ENCODE measurements around the gene TMEM213. TPM values are rescaled to one million over a fixed set of nuclear protein-coding genes. Genes with fewer than 3 reads are reported as not detected.

The TMEM213 gene
- total and polyA plus RNA-seq, 12 donors, result not detected

GRCh38 chr7:138750901-138751464 lies 46.8 kb upstream of the TMEM213 start:
- 64 to 73% methylated on average over 18 of the region's 18 CpGs for WGBS, 2 donors
- ATAC-seq, result no peak
- intact Hi-C loops (cut with DNase I), result no loop called here

GRCh38 chr7:138752518-138753149 lies 45.2 kb upstream of the TMEM213 start:
- DNase-seq (peak; percentile 9 to 16), ATAC-seq (peak in 5 of 8 donors; percentile 26 to 63 (median 53))
- no peaks in the 10 kb centered on the region for H3K9me3 ChIP-seq
- no peaks in the 10 kb centered on the region for H3K36me3 ChIP-seq
- peak overlapping the region in 1 of 10 donors; percentile 47 for H3K27ac ChIP-seq
- TF ChIP-seq CTCF (IDR thresholded peaks at IDR 0.05), result no peak
- 42 to 56% methylated on average over 12 of the region's 12 CpGs for WGBS, 2 donors
- no peak overlapping the region for H3K4me3 ChIP-seq
- peaks cover 0 to 10% (median 3%) of the 10 kb centered on the region in 7 donors for H3K27me3 ChIP-seq
- intact Hi-C loops (cut with DNase I), result no loop called here
- peaks cover 0 to 8% (median 0%) of the 10 kb centered on the region in 9 donors for H3K4me1 ChIP-seq

More at GRCh38 chr7:138750901-138751464, 46.8 kb upstream of the TMEM213 start:
- Histone ChIP-seq H3K36me3 (no peaks in the 10 kb centered on the region), H3K4me3 (no peak overlapping the region), H3K27ac (no peak overlapping the region), H3K4me1 (peaks cover 0 to 8% (median 0%) of the 10 kb centered on the region in 9 donors), H3K9me3 (no peaks in the 10 kb centered on the region), H3K27me3 (peaks cover 0 to 10% (median 3%) of the 10 kb centered on the region in 7 donors)
- DNase-seq, result no peak
- no peak for TF ChIP-seq CTCF (IDR thresholded peaks at IDR 0.05)

- ATAC-seq (no peak), DNase-seq (no peak)
- no peak for TF ChIP-seq CTCF (IDR thresholded peaks at IDR 0.05)
- H3K4me1 ChIP-seq, result peaks cover 0 to 8% (median 0%) of the 10 kb centered on the region in 9 donors
- no peaks in the 10 kb centered on the region for H3K36me3 ChIP-seq
- no peak overlapping the region for H3K4me3 ChIP-seq
- intact Hi-C loops (cut with DNase I), result no loop called here
- 53 to 54% methylated on average over 8 of the region's 8 CpGs for WGBS, 2 donors
- H3K27me3 ChIP-seq, result peaks cover 0 to 10% (median 3%) of the 10 kb centered on the region in 7 donors
- H3K27ac ChIP-seq, result peak overlapping the region in 1 of 10 donors; percentile 47
- H3K9me3 ChIP-seq, result no peaks in the 10 kb centered on the region
These were observed 44.7 kb upstream of the TMEM213 start for GRCh38 chr7:138753150-138753518.

DNA sequence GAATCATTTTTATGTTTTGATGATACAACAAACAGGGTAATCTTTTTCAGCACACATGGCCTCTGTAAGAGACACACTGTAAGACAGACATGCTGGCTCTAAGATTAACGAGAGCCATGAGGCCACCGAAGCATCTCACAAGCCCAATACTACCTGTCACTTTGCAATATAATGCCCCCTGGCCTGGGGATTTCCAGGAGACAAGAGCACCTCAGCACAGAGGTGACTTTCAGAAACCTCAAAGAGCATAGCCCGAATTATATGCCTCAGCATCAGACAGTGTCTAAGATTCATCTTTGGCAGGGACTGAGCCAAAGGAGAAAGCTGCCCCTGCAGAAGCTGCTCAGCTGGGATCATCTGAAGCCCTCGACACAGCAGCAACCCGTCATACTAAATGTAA lies 44.2 kb upstream of the TMEM213 start:
- Histone ChIP-seq H3K4me3 (no peak overlapping the region), H3K27me3 (peaks cover 0 to 10% (median 3%) of the 10 kb centered on the region in 7 donors), H3K36me3 (no peaks in the 10 kb centered on the region), H3K9me3 (no peaks in the 10 kb centered on the region), H3K4me1 (peaks cover 0 to 8% (median 0%) of the 10 kb centered on the region in 9 donors), H3K27ac (no peak overlapping the region)
- WGBS, 2 donors, result 85 to 88% methylated on average over 5 of the region's 5 CpGs
- no peak for TF ChIP-seq CTCF (IDR thresholded peaks at IDR 0.05)
- intact Hi-C loops (cut with DNase I), result no loop called here
- DNase-seq (no peak), ATAC-seq (no peak)

Data from heart right ventricle (tissue), 16 donors.